ENCODE results near the gene NEUROD6. TPM values are rescaled to one million over a fixed set of nuclear protein-coding genes. Genes with fewer than 3 reads are reported as not detected.

The NEUROD6 gene
- not detected for total RNA-seq

- intact Hi-C loops (cut with DNase I): no loop called here
- DNase-seq (ENCODE audit: low spot score) (no peak), ATAC-seq (no peak)
Observed at GRCh38 chr7:31340603-31341002, at the start of gene NEUROD6. TSS of gene NEUROD6 (minus strand) at chr7:31340726. CDS start at chr7:31339268, 1,458 bp downstream.

- ATAC-seq (no peak), DNase-seq (ENCODE audit: low spot score) (no peak)
- intact Hi-C loops (cut with DNase I): no loop called here
Observed at GRCh38 chr7:31384466-31384865, 43.9 kb upstream of the NEUROD6 start.

GRCh38 chr7:31382722-31383121, 42.2 kb upstream of the NEUROD6 start:
- intact Hi-C loops (cut with DNase I): no loop called here
- ATAC-seq (no peak), DNase-seq (ENCODE audit: low spot score) (no peak)

DNA sequence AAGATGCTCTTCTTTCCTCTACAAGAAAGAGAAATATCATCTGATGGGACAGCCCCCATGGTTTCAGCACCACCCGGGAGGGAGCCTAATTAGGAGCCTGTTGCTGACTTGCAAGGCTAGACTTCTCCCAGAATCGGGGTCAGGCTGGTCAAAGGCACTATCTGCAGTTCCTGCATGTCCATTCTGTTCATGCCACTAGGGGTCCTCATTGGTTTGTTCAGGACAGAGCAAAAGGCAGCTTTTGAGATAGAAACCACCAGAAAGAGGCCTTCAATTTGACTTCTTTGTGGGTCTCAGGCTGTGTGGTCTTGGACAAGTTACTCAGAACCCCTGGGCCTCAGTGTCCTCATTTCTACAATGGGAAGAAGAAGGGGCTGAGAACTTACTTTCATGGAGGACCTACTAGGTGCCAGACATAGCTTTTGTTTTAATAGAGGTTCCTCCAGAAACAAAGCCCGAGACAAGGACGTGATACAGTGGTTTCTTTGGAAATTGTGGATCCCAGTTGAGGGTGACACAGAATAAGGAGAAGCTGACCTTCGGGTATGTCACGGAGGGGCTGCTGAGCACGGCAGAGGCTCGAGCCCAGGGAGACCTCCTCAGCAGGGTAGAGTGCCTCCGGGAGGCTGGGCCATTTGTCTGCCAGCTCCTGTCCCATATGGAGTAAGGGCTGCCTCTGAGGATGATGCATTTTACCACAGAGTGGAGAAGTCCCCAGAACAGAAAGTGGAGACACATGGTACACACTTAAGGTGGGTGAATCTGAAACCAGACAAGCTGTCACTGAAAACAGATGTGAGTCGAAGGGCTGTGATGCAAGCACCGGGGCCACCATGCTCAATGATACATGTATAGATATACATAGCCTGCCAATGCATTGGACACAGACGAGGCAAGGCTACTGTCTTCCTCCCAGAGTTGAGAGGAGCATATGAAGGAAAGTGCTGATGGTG, 33.1 kb upstream of the NEUROD6 start:
- DNase-seq (ENCODE audit: low spot score): no peak
- ATAC-seq: no peak
- intact Hi-C loops (cut with DNase I): no loop called here

GRCh38 chr7:31372231-31372959, 31.9 kb upstream of the NEUROD6 start:
- intact Hi-C loops (cut with DNase I): no loop called here
- DNase-seq (ENCODE audit: low spot score) (no peak), ATAC-seq (no peak)

DNA sequence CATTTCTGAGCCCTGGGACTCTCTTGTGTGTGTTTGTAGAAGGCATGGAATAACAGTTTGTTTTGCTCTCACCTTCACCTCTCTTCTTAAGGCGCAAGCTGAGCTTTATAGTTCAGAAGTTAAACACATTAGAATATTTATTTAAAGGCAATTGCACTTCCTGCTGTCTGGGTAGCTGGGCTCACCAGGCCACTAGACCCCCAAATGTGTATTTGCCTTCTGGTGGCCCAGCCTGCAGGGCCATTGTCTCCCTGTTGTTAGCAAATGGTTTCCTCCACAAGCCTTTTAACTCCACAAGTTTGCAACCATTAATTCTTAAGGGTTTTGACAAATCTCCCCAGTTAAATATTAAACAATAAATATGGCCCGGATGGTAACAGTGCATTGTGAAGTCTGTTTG, 31.1 kb upstream of the NEUROD6 start:
- ATAC-seq: no peak
- no peak for DNase-seq (ENCODE audit: low spot score)
- intact Hi-C loops (cut with DNase I): no loop called here

GRCh38 chr7:31370609-31371008, 30.1 kb upstream of the NEUROD6 start:
- DNase-seq (ENCODE audit: low spot score): no peak
- intact Hi-C loops (cut with DNase I): no loop called here
- ATAC-seq: no peak

DNA sequence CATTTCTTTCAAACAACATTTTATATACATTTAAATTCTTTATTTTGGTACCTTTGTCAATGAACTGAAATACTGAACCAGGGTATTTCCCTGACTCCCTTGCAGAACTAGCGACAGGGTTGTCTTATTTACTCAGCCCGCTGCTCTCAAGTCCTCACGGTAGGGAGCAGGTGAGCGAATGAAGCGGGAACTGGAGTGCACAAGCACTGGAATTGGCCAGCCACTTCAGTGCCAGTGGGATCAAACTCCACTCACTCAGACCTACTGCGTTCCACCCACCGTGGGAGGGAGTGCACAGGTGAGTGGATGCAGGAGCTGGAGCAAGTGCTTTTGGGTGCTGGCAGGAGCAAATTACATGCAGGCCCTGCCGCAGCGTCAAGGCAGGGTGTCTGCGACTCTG, 28.1 kb upstream of the NEUROD6 start:
- no peak for DNase-seq (ENCODE audit: low spot score)
- intact Hi-C loops (cut with DNase I): no loop called here
- no peak for ATAC-seq

DNA sequence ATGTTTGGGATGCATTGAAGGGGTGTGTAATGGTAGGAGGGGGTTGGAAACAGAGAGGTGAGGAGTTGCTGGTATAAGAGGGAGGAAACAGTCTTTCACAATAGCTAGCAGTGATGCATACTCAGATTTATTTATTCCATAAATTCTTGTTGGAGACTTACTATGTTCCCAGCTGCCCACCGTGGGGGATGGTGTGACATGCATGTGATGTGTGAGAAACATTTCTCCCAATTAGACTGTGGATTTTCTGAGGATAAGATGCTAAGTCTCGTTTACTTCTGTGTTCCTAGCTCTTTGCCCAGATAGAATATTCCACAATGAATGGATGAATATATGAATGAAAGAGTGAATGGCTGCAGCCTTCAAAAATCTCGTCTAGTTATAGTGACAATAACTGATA, 23.0 kb upstream of the NEUROD6 start:
- no peak for DNase-seq (ENCODE audit: low spot score)
- intact Hi-C loops (cut with DNase I): no loop called here
- no peak for ATAC-seq

- ATAC-seq (no peak), DNase-seq (ENCODE audit: low spot score) (no peak)
- intact Hi-C loops (cut with DNase I): no loop called here
Observed at GRCh38 chr7:31363051-31363450, 22.5 kb upstream of the NEUROD6 start.

GRCh38 chr7:31362401-31362800, 21.9 kb upstream of the NEUROD6 start:
- DNase-seq (ENCODE audit: low spot score): no peak
- intact Hi-C loops (cut with DNase I): no loop called here
- ATAC-seq: no peak

DNA sequence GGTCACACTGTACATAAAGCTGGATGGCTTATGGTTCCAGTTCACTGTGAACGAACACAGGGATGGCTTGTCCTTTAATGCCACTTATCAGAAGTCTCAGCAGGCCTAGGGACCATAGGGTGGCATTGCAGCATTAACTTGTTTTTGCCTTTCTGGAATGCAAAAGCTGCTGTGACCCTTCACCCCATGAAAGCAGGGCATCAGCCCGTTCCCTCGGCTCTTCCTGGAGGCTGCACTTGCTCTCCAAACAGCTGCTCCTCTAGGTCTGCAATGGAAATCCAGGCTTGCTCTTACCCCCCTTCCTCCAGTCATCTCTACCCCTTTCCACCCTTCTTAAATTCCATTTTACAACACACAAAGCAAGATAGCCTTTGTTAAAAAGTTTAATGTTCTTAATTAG, 17.9 kb upstream of the NEUROD6 start:
- ATAC-seq (no peak), DNase-seq (ENCODE audit: low spot score) (no peak)
- intact Hi-C loops (cut with DNase I): no loop called here

- no peak for ATAC-seq
- DNase-seq (ENCODE audit: low spot score): no peak
- intact Hi-C loops (cut with DNase I): no loop called here
Observed at GRCh38 chr7:31345421-31345820, 4.9 kb upstream of the NEUROD6 start.

DNA sequence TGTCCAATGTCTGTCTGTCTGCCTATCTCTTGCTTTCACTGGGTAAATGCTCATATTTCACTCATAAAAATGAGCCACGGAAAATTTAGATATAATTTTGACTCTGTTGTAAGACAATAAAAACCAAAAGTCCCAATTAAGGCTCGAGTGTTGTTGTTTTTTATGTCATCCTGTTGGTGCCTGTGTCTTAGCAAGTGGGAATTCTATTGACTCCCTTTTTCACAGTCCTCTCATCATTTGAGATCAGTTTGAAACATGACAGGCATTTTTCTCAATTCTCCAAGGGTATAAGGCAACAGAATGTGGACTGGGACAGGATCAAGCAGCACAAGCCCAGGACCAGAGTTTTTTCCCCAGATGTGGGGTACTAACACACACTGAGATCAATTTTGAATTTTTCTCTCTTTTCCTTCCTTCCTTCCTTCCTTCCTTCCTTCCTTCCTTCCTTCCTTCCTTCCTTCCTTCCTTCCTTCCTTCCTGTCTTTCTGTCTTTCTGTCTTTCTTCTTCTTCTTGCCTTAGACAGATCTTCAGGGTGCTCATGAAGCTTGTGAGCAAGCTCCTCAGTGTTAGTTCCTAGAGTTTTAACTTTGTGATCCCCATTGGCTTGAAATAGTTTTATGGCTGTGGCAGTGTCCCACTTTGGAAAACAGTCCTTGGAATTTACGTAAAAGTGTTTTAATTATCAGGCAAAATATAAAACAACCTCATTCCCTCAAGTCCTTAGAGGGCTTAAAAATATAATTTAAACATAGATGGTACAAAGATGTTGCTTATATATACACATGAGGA, 3.2 kb upstream of the NEUROD6 start:
- intact Hi-C loops (cut with DNase I): no loop called here
- DNase-seq (ENCODE audit: low spot score) (no peak), ATAC-seq (no peak)

GRCh38 chr7:31341141-31341540, 615 bp upstream of the NEUROD6 start:
- intact Hi-C loops (cut with DNase I): no loop called here
- DNase-seq (ENCODE audit: low spot score) (no peak), ATAC-seq (no peak)

- ATAC-seq (no peak), DNase-seq (ENCODE audit: low spot score) (no peak)
- intact Hi-C loops (cut with DNase I): no loop called here
Observed at GRCh38 chr7:31340051-31340450, 475 bp downstream of the NEUROD6 start.

DNA sequence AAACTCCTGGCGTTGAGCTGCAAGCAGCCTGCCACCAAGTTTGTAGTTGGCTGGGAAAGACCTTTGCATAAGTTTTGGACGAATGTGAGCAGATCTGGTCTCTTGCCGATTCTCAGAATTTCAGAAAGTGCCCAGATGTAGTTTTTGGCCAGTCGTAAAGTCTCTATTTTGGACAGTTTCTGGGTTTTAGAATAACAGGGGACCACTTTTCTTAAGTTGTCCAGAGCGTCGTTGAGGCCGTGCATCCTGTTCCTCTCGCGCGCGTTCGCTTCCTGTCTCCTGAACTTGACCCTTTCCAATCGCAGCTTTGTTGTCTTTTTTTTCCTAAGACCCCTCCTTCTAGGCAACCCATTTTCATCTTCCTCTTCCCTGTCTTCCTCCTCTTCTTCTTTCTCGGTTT, 1.8 kb downstream of the NEUROD6 start:
- intact Hi-C loops (cut with DNase I): no loop called here
- DNase-seq (ENCODE audit: low spot score) (no peak), ATAC-seq (no peak)

DNA sequence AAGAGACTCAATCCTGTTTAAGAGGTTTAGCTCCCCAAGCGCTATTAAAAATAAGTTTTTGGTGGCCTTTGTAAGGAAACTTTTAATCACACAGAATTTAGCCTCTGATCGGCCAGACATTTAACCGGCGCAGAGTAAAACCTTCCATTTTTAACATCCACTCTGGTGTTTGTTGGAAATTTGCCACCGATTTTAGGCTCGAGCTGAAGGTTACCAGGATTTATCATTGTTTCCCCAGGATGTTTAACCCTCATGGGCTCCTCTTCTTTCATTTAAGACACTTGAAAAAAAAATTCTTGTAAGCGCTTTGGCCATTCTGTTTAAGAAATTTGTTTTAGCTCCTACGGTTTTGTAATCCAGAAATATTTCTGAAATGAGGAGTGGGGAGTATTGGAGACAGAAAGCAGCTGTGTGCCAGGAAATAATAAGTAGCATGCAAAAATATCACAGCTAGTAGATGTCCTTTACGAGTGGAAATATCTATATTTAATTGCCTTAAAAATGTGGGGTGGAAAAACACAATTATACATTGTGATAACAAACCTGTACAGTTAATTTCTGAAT, 3.4 kb downstream of the NEUROD6 start:
- intact Hi-C loops (cut with DNase I): no loop called here
- no peak for DNase-seq (ENCODE audit: low spot score)
- no peak for ATAC-seq

All from sciatic nerve (tissue), 2 donors.